Heart right ventricle (tissue), 16 donors: ENCODE data around the gene VAPB. TPM values are rescaled to one million over a fixed set of nuclear protein-coding genes. Genes with fewer than 3 reads are reported as not detected.

ENCODE experiments used
- ATAC-seq, 8 donors: fragments of 200-7000 bp; cut with Tn5 transposase; one replicate each; pipeline ENCODE4 v1.9.1; 2020; ENCODE audit warnings: mild to moderate bottlenecking in 8 of 8, moderate library complexity in 8 of 8, moderate number of reproducible peaks in 1 of 8
- DNase-seq, 2 donors: peaks; one replicate each; pipeline ENCODE4 v3.0.0-alpha.2; 2020
- H3K27ac ChIP-seq, 10 donors: fragments of 200-600 bp; sonication (generic) in 2 of 10; one replicate each; pipeline versions ENCODE4 v1.5.0 to v1.8.0; 2020 to 2022; ENCODE audit warnings: mild to moderate bottlenecking in 3 of 10
- H3K27me3 ChIP-seq, 7 donors: fragments of 200-600 bp; one replicate each; pipeline ENCODE4 v1.8.0; 2021 to 2022; ENCODE audit warnings: mild to moderate bottlenecking in 2 of 7
- H3K36me3 ChIP-seq, 9 donors: fragments of 200-600 bp; sonication (generic) in 1 of 9; one replicate each; pipeline versions ENCODE4 v1.5.0 to v1.8.0; 2020 to 2022; ENCODE audit warnings: mild to moderate bottlenecking in 2 of 9
- H3K4me1 ChIP-seq, 9 donors: fragments of 200-600 bp; sonication (generic) in 1 of 9; one replicate each; pipeline versions ENCODE4 v1.5.0 to v1.8.0; 2020 to 2022; ENCODE audit warnings: mild to moderate bottlenecking in 4 of 9
- H3K4me3 ChIP-seq, 10 donors: fragments of 200-600 bp; sonication (generic) in 2 of 10; one replicate each; pipeline versions ENCODE4 v1.5.0 to v1.8.0; 2020 to 2022; ENCODE audit warnings: mild to moderate bottlenecking in 7 of 10, moderate library complexity in 2 of 10
- H3K9me3 ChIP-seq, 11 donors: fragments of 200-600 bp in 10 of 11; sonication (generic) in 2 of 11; one replicate each; pipeline versions ENCODE4 v1.5.0 to v1.8.0; 2013 to 2022; ENCODE audit warnings: mild to moderate bottlenecking in 2 of 11, control low read depth in 1 of 11, moderate library complexity in 1 of 11
- CTCF ChIP-seq, 9 donors: fragments of 200-600 bp; sonication (generic) in 2 of 9; IDR thresholded peaks; one replicate each; pipeline versions ENCODE4 v1.5.0 to v1.8.0; 2021 to 2022; ENCODE audit warnings: antibody characterized with exemption in 9 of 9, mild to moderate bottlenecking in 5 of 9, moderate library complexity in 1 of 9
- WGBS, 2 donors: extraction: QIAGEN DNeasy Blood & Tissue Kit; methylation state at CpG; one replicate each; pipeline ENCODE4 v1.1.7; 2013; ENCODE audit warnings: inconsistent platforms in 1 of 2; 5-methylcytosine and 5-hydroxymethylcytosine counted together
- intact Hi-C, 10 donors: fragments of 100-400 bp; cut with DNase I; formaldehyde crosslinking; loops; one replicate each; pipeline versions ENCODE4 v1.11.1 to v1.14.2; 2022
- polyA plus RNA-seq, 2 donors: library from polyadenylated mRNA; stranded (reverse); fragments of 200-250 nt; gene quantifications; one replicate each; pipeline ENCODE4 v1.2.3, GENCODE V29; 2013
- total RNA-seq, 10 donors: library from RNA; stranded (reverse); fragmentation: NEBNext Ultra II Directional in 3 of 10; extraction: Animal tissue kit (Norgen Biotek cat#: 25700) in 3 of 10; gene quantifications; one replicate each; pipeline versions ENCODE4 v1.2.1 to v1.2.4, GENCODE V29; 2021 to 2023
- donor health status: Arrhythmogenic right ventricular cardiomyopathy.
- donor health status: ischemic (EF 13 %, LVEDD 7.1; RV severe dilation, severe dysfunction).
- donor health status: healthy with polysubstance abuse.
- donor health status: DM: no; HTN: yes; CAD: no.
- donor health status: DM: no; HTN: no; CAD: no.
- donor health status: ischemic (EF 25% LVEDD 6.9; RV normal size, moderate dysfunction).
- donor health status: ischemic (EF 25% LVEDD 5.7; RV mildly dilated, moderate dysfunction).
- donor health status: healthy.
- donor health status: DM: yes; HTN: yes; CAD: no.
- donor health status: Ischemic cardiomyopathy.
- donor health status: ischemic (EF 35%, LVEDD 5.7; RV mildly dilated, moderate dysfunction).
- donor health status: nonischemic (EF 11% LVEDD 7.7; RV severe dilation, severe dysfunction).
- donor health status: DM: yes; HTN: yes; CAD: no.
- donor health status: PGD.
- donor health status: ischemic (EF 29% LVEDD 5.4; RV normal size, mild dysfunction).
- donor health status: nonischemic (EF 23%, LVEDD 6.1; RV moderate dilation, normal function).

VAPB gene
- total and polyA plus RNA-seq, 12 donors = 20.8 to 89.9 (median 69.8) TPM

GRCh38 chr20:58392286-58392685 is 3.3 kb downstream of the VAPB start:
- peaks cover 6 to 69% (median 56%) of the 10 kb centered on the region in 9 donors for H3K4me1 ChIP-seq
- H3K36me3 ChIP-seq = peaks cover 0 to 15% (median 0%) of the 10 kb centered on the region in 9 donors
- intact Hi-C loops = loop anchor here in 2 of 10 donors (10.0 kb wide), 3 partner anchors 53 to 157 kb away; no protein-coding TSS in a partner anchor
- no peak overlapping the region for H3K4me3 ChIP-seq
- no peaks in the 10 kb centered on the region for H3K27me3 ChIP-seq
- no peak for DNase-seq
- H3K27ac ChIP-seq = no peak overlapping the region
- H3K9me3 ChIP-seq = peaks cover 0 to 10% (median 0%) of the 10 kb centered on the region in 11 donors
- no peak for ATAC-seq
- 77% methylated on average over 4 of the region's 4 CpGs for WGBS, 2 donors
- no peak for TF ChIP-seq CTCF (IDR thresholded peaks at IDR 0.05)

- no peaks in the 10 kb centered on the region for H3K27me3 ChIP-seq
- H3K27ac ChIP-seq = no peak overlapping the region
- DNase-seq = no peak
- H3K9me3 ChIP-seq = peaks cover 0 to under 1% (median 0%) of the 10 kb centered on the region in 11 donors
- H3K36me3 ChIP-seq = peaks cover 0 to 15% (median 0%) of the 10 kb centered on the region in 9 donors
- H3K4me3 ChIP-seq = no peak overlapping the region
- WGBS, 2 donors = 82 to 83% methylated on average over 3 of the region's 3 CpGs
- TF ChIP-seq CTCF (IDR thresholded peaks at IDR 0.05) = no peak
- H3K4me1 ChIP-seq = peaks cover 6 to 76% (median 56%) of the 10 kb centered on the region in 9 donors
- ATAC-seq = no peak
- intact Hi-C loops = loop anchor here in 2 of 10 donors (10.0 kb wide), 3 partner anchors 52 to 158 kb away; no protein-coding TSS in a partner anchor
Measured at GRCh38 chr20:58393299-58393698, 4.3 kb downstream of the VAPB start.

GRCh38 chr20:58394801-58395200 is 5.8 kb downstream of the VAPB start:
- intact Hi-C loops = loop anchor here in 2 of 10 donors (10.0 kb wide), 3 partner anchors 50 to 160 kb away; no protein-coding TSS in a partner anchor
- WGBS, 2 donors = 77 to 79% methylated on average over 4 of the region's 4 CpGs
- no peak for DNase-seq
- Histone ChIP-seq H3K27ac (no peak overlapping the region), H3K9me3 (no peaks in the 10 kb centered on the region), H3K4me1 (peaks cover 6 to 88% (median 52%) of the 10 kb centered on the region in 9 donors), H3K36me3 (peaks cover 0 to 15% (median 0%) of the 10 kb centered on the region in 9 donors), H3K4me3 (no peak overlapping the region), H3K27me3 (no peaks in the 10 kb centered on the region)
- no peak for TF ChIP-seq CTCF (IDR thresholded peaks at IDR 0.05)
- no peak for ATAC-seq

DNA sequence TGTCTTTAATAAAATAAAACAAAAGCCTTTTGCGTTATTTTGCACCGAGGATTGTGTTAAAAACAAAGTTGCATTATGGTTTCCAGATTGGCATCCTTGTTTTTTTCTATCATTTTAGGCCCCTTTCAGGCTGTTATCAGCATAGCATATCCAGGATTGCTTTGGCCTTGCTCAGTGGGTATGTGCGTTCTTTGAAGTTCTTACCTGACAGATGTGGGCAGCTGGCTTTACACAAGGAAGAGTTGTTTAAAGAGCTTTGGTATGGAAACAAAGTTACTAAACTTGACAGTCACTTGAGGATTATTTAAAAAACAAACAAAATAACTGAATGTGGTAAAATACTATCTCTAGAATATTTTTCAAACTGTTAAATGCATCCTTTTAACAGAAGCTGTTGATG is 6.6 kb downstream of the VAPB start:
- Histone ChIP-seq H3K27me3 (no peaks in the 10 kb centered on the region), H3K4me1 (peaks cover 6 to 88% (median 47%) of the 10 kb centered on the region in 9 donors), H3K9me3 (no peaks in the 10 kb centered on the region), H3K4me3 (no peak overlapping the region), H3K27ac (no peak overlapping the region), H3K36me3 (peaks cover 0 to 15% (median 0%) of the 10 kb centered on the region in 9 donors)
- intact Hi-C loops = loop anchor here in 2 of 10 donors (10.0 kb wide), 3 partner anchors 49 to 161 kb away; no protein-coding TSS in a partner anchor
- ATAC-seq = no peak
- no peak for DNase-seq
- WGBS, 2 donors = 86 to 89% methylated on average over 3 of the region's 3 CpGs
- TF ChIP-seq CTCF (IDR thresholded peaks at IDR 0.05) = no peak
